OCI-LY3 (cell line): ENCODE data around the gene ACTG1.

ENCODE experiments used
- H2AFZ ChIP-seq: fragments of 200-600, 300-600 bp; shearing (Covaris generic); 2 replicates; pipeline ENCODE4 v1.6.0; 2014; ENCODE audit warnings: antibody characterized with exemption, low read depth, low read length
- H3K27ac ChIP-seq: fragments of 200-600, 300-600 bp; sonication (generic); 2 replicates; pipeline ENCODE4 v1.5.1; 2014; ENCODE audit warnings: mild to moderate bottlenecking, low read length, moderate library complexity, mixed read lengths
- H3K27me3 ChIP-seq: fragments of 200-600, 300-600 bp; sonication (generic); 2 replicates; pipeline ENCODE4 v1.6.1; 2014; ENCODE audit warnings: low read depth, low read length, mixed read lengths
- H3K36me3 ChIP-seq: fragments of 200-600, 300-600 bp; sonication (generic); replicated peaks from 2 replicates; pipeline ENCODE3; 2014; ENCODE audit warnings: low read depth, low read length, mixed read lengths
- H3K4me1 ChIP-seq: fragments of 300-600, 200-600 bp; sonication (generic); 2 replicates; pipeline ENCODE4 v1.6.1; 2014; ENCODE audit warnings: low read length, mixed read lengths
- H3K4me2 ChIP-seq: fragments of 200-600, 300-600 bp; sonication (generic); 2 replicates; pipeline ENCODE4 v1.6.1; 2014; ENCODE audit warnings: low read length, mixed read lengths
- H3K4me3 ChIP-seq: fragments of 300-600, 200-600 bp; sonication (generic); 2 replicates; pipeline ENCODE4 v1.5.1; 2014; ENCODE audit warnings: antibody characterized with exemption, mild to moderate bottlenecking, low read length, moderate library complexity
- H3K79me2 ChIP-seq: fragments of 300-600, 200-600 bp; shearing (Covaris generic); 2 replicates; pipeline ENCODE4 v1.6.1; 2014; ENCODE audit warnings: mild to moderate bottlenecking, low read length, mixed read lengths
- H3K9ac ChIP-seq: fragments of 300-600, 200-600 bp; shearing (Covaris generic); 2 replicates; pipeline ENCODE4 v1.6.0; 2014; ENCODE audit warnings: mild to moderate bottlenecking, low read length, moderate library complexity
- H3K9me3 ChIP-seq: fragments of 200-600, 300-600 bp; shearing (Covaris generic); 2 replicates; pipeline ENCODE4 v1.6.1; 2014; ENCODE audit warnings: low read length, mixed read lengths; ENCODE audit not compliant: insufficient read depth
- H4K20me1 ChIP-seq: fragments of 200-600, 300-600 bp; sonication (generic); 2 replicates; pipeline ENCODE4 v1.6.1; 2016; ENCODE audit warnings: low read length, mixed read lengths; ENCODE audit not compliant: insufficient read depth
- EZH2phosphoT487 ChIP-seq: fragments of 200-600 bp; shearing (Covaris generic); IDR thresholded peaks from 2 replicates; pipeline ENCODE4 v1.6.1; 2018; ENCODE audit warnings: antibody characterized with exemption, mixed run types, low read depth
- TF ChIP-seq, protein P1 (sequence below): fragments of 200-600, 300-600 bp; sonication (generic); IDR thresholded peaks from 2 replicates; pipeline ENCODE4 v1.5.1; 2014; ENCODE audit warnings: antibody characterized with exemption, low read length, low read depth

ACTG1 gene

GRCh38 chr17:81543756-81544155 lies 31.2 kb upstream of the ACTG1 start:
- Histone ChIP-seq H3K4me3 (no peak overlapping the region), H3K9ac (no peak overlapping the region), H3K4me1 (no peaks in the 10 kb centered on the region), H4K20me1 (no peaks in the 10 kb centered on the region), H3K9me3 (no peaks in the 10 kb centered on the region), H3K79me2 (no peaks in the 10 kb centered on the region), H3K4me2 (no peak overlapping the region), H3K27ac (no peak overlapping the region), H3K27me3 (no peaks in the 10 kb centered on the region), H3K36me3 (no peaks in the 10 kb centered on the region), H2AFZ (no peak overlapping the region)
- TF ChIP-seq EZH2phosphoT487 = no peak
- TF ChIP-seq, protein P1, sequence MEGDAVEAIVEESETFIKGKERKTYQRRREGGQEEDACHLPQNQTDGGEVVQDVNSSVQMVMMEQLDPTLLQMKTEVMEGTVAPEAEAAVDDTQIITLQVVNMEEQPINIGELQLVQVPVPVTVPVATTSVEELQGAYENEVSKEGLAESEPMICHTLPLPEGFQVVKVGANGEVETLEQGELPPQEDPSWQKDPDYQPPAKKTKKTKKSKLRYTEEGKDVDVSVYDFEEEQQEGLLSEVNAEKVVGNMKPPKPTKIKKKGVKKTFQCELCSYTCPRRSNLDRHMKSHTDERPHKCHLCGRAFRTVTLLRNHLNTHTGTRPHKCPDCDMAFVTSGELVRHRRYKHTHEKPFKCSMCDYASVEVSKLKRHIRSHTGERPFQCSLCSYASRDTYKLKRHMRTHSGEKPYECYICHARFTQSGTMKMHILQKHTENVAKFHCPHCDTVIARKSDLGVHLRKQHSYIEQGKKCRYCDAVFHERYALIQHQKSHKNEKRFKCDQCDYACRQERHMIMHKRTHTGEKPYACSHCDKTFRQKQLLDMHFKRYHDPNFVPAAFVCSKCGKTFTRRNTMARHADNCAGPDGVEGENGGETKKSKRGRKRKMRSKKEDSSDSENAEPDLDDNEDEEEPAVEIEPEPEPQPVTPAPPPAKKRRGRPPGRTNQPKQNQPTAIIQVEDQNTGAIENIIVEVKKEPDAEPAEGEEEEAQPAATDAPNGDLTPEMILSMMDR = no peak

DNA sequence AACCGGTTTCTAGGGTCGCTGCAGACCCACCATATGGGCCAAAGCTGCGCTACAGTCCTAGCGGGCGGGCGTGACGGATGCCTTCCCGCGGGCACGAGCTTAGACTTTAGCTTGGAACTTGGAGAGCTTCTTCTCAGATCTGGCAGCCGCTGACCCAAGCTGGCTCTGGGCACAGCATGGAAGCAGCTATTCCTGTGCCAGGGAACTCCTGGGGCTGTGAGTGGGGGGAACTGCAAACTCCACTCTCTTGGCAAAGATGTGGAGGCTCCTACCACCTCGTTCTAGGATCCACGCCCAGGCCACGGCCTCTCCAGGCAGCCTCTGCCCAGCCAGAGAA lies 30.7 kb upstream of the ACTG1 start:
- Histone ChIP-seq H3K36me3 (no peaks in the 10 kb centered on the region), H2AFZ (no peak overlapping the region), H3K27ac (no peak overlapping the region)

DNA sequence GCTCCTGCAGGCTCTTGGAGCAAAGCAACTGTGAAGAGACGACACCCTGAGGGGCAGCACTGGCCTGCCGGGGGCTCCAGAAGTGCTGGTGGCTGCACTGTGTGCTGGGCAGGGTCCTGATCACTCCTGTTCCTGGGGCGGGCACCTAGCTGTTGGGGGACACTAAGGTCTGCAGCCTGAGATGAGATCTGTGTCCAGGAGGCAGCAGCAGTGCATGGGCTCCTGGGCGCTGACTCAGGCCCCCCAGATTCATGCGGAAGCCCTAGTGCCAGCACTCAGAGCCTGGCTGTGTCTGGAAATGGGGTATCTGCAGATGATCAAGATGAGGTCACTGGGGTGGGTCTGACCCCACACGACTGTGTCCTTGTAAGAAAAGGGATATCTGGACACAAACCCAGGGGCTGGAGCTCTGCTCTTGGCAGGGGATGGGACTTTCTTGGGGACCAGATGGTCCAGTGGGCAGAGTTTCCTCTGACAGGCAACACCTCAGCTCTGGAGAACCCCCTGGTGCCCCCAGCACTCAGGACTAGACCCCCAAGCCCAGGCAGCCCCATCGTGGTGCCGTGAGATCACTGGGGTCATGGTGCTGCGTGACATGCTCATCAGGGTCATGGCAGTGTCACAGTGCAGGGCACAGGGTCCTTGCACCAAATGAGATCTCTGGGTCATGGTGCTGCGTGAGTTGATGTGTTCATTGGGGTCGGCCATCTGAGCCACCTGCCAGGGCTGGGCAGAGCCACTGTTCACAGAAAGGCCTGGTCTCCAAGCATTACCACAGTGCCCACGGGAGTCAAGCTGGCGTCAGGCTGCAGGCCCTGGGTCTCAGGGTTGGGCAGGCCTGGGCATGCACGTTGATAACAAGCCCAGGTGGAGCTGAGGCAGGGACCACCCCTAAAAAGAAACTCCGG lies 30.1 kb upstream of the ACTG1 start:
- no peak overlapping the region for H3K27ac ChIP-seq

More for the DNA sequence above, 30.7 kb upstream of the ACTG1 start:
- TF ChIP-seq EZH2phosphoT487 = no peak
- TF ChIP-seq, protein P1 = no peak
- no peaks in the 10 kb centered on the region for H3K27me3 ChIP-seq
- no peaks in the 10 kb centered on the region for H3K9me3 ChIP-seq
- H3K9ac ChIP-seq = no peak overlapping the region
- H3K4me3 ChIP-seq = no peak overlapping the region
- no peak overlapping the region for H3K4me2 ChIP-seq
- no peaks in the 10 kb centered on the region for H3K79me2 ChIP-seq
- H3K4me1 ChIP-seq = no peaks in the 10 kb centered on the region
- no peaks in the 10 kb centered on the region for H4K20me1 ChIP-seq

DNA sequence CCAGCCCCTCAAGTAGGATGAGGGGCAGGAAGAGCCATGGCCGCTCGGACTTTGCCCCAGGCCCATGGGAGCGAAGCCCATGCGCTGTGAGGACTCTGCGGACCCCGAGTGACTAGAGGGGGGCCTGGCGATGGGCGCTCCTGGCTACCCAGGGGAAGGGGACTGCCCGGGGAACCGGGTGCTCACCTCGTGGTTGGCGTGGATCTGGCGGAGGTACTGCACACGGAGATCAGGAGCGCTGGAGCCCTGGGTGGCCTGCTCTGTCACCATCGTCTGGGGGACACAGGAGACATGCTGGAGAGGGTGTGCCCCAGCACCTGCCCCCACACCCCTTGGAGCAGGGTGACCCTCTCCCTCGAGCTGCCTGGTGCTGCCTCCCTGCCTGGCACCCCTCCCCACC lies 28.5 kb upstream of the ACTG1 start:
- no peak overlapping the region for H3K4me3 ChIP-seq
- H3K27ac ChIP-seq = no peak overlapping the region
- H3K36me3 ChIP-seq = no peaks in the 10 kb centered on the region
- TF ChIP-seq EZH2phosphoT487 = no peak
- TF ChIP-seq, protein P1 = no peak
- no peak overlapping the region for H3K4me2 ChIP-seq
- H2AFZ ChIP-seq = no peak overlapping the region
- no peak overlapping the region for H3K9ac ChIP-seq
- H3K27me3 ChIP-seq = no peaks in the 10 kb centered on the region
- H3K9me3 ChIP-seq = no peaks in the 10 kb centered on the region
- no peaks in the 10 kb centered on the region for H3K4me1 ChIP-seq
- H3K79me2 ChIP-seq = no peaks in the 10 kb centered on the region
- H4K20me1 ChIP-seq = no peaks in the 10 kb centered on the region

More for the DNA sequence above, 30.1 kb upstream of the ACTG1 start:
- Histone ChIP-seq H3K9me3 (no peaks in the 10 kb centered on the region), H3K4me1 (no peaks in the 10 kb centered on the region), H3K36me3 (no peaks in the 10 kb centered on the region), H3K27me3 (no peaks in the 10 kb centered on the region), H2AFZ (no peak overlapping the region), H3K79me2 (no peaks in the 10 kb centered on the region), H4K20me1 (no peaks in the 10 kb centered on the region), H3K9ac (no peak overlapping the region), H3K4me2 (no peak overlapping the region), H3K4me3 (no peak overlapping the region)
- TF ChIP-seq, protein P1 = no peak
